Panc1 (cell line): ENCODE results near the gene IQCC. TPM values are rescaled to one million over a fixed set of nuclear protein-coding genes. Genes with fewer than 3 reads are reported as not detected.

ENCODE experiments used
- ATAC-seq: fragments of 200-7000 bp; cut with Tn5 transposase; 2 replicates; pipeline ENCODE4 v1.9.1; 2020; ENCODE audit warnings: mild to moderate bottlenecking, moderate library complexity
- BruUV-seq: library from RNA; stranded (reverse); fragments of 400-500 nt; replicated peaks from 2 replicates; lab custom pipeline; 2021; lab: Mats Ljungman, UMichigan
- CTCF ChIA-PET: fragments of 300-600 bp; sonication (Branson Sonifier 250); formaldehyde crosslinking; loops from one replicate; lab custom pipeline; 2022; ENCODE audit warnings: antibody characterized with exemption; lab: Charles Lee
- POLR2A ChIA-PET: fragments of 300-600 bp; sonication (Branson Sonifier 250); formaldehyde crosslinking; loops from one replicate; lab custom pipeline; 2022; ENCODE audit warnings: antibody characterized with exemption; lab: Charles Lee
- DNase-seq: peaks from one replicate; pipeline ENCODE4 v3.0.0-alpha.2; 2010; ENCODE audit warnings: low read depth, low spot score
- H3K27ac ChIP-seq: 2 replicates; pipeline ENCODE4 v1.5.1; 2011; ENCODE audit warnings: mild to moderate bottlenecking, low read length, inconsistent platforms
- H3K27me3 ChIP-seq: fragments of 200-500 bp; sonication (Bioruptor generic); 2 replicates; pipeline ENCODE4 v1.6.0; 2014; ENCODE audit warnings: low read length, inconsistent platforms; ENCODE audit not compliant: control insufficient read depth, insufficient read depth
- H3K36me3 ChIP-seq: fragments of 200-500 bp; sonication (Bioruptor generic); 2 replicates; pipeline ENCODE4 v1.5.1; 2014; ENCODE audit warnings: inconsistent platforms, mild to moderate bottlenecking, low read length, moderate library complexity; ENCODE audit not compliant: control insufficient read depth, insufficient read depth
- H3K4me1 ChIP-seq: 2 replicates; pipeline ENCODE4 v1.5.1; 2011; ENCODE audit warnings: inconsistent platforms, mild to moderate bottlenecking, low read length, moderate library complexity; ENCODE audit not compliant: control insufficient read depth, insufficient read depth
- H3K4me3 ChIP-seq, 2 experiments: 2 replicates each; pipeline ENCODE4 v1.5.1; 2011 to 2012; ENCODE audit warnings: low read depth in 2 of 2, low read length in 2 of 2, mild to moderate bottlenecking in 2 of 2, inconsistent platforms in 1 of 2, moderate library complexity in 1 of 2
- H3K9me3 ChIP-seq: fragments of 200-500 bp; sonication (Bioruptor generic); 2 replicates; pipeline ENCODE4 v1.5.1; 2014; ENCODE audit warnings: low read depth, mild to moderate bottlenecking, inconsistent platforms, low read length, moderate library complexity; ENCODE audit not compliant: control insufficient read depth, insufficient read depth
- POLR2AphosphoS5 ChIP-seq: IDR thresholded peaks from 2 replicates; pipeline ENCODE4 v1.6.1; 2012; ENCODE audit warnings: mild to moderate bottlenecking, low read depth, low read length, moderate library complexity
- SIN3A ChIP-seq: IDR thresholded peaks from 2 replicates; pipeline ENCODE4 v1.6.1; 2012; ENCODE audit warnings: low read depth, mild to moderate bottlenecking, low read length, moderate library complexity, borderline replicate concordance; ENCODE audit not compliant: insufficient read depth
- TCF7L2 ChIP-seq: IDR thresholded peaks from 2 replicates; pipeline ENCODE4 v1.6.1; 2011; ENCODE audit warnings: mild to moderate bottlenecking, low read depth, low read length, inconsistent platforms
- in situ Hi-C: cut with HindIII; loops from 2 replicates; pipeline ENCODE4 v1.10.0; 2016; ENCODE audit warnings: low sequenced_read_pairs, low pct_unique_long_range_greater_than_20kb
- intact Hi-C: fragments of 100-400 bp; cut with micrococcal nuclease; formaldehyde crosslinking; loops from one replicate; pipeline ENCODE4 v1.10.0; 2022; ENCODE audit not compliant: unreplicated experiment
- total RNA-seq: library from RNA; stranded (reverse); gene quantifications from one replicate; pipeline ENCODE4 v1.2.1, GENCODE V29; 2021; ENCODE audit not compliant: unreplicated experiment
- TF ChIP-seq, protein P1 (sequence below), 2 experiments: IDR thresholded peaks; 2 replicates each; pipeline ENCODE4 v1.6.1; 2011 to 2012; ENCODE audit warnings: low read depth in 2 of 2, control low read depth in 1 of 2, low read length in 1 of 2, mild to moderate bottlenecking in 1 of 2, moderate library complexity in 1 of 2; ENCODE audit not compliant: insufficient read depth in 1 of 2
- TF ChIP-seq, protein P2 (sequence below): fragments of 450-650 bp; IDR thresholded peaks from 2 replicates; pipeline ENCODE4 v1.5.1; 2017; ENCODE audit warnings: mild to moderate bottlenecking

Gene IQCC
- total RNA-seq, 1 experiment from 2014 or later = 4.4 TPM

DNA sequence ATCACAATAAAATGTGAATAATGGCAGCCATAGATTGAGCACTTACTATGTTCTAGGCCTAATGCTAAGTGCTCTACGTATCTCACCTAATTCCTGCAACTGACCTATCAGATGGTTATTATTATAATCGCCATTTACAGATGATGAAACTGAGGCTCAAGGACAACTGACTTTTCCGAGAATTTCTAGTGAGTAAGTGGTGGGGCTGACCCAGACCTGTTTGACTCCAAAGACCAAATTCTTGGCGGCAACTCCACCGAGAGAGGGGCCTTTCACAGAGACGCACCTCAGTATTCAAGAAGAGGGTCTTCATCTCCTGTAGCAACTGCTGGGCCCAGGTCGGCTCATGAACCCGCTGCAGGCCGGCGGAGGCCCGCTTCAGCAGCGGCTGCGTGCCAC, 16.1 kb downstream of the IQCC start:
- Histone ChIP-seq H3K9me3 (no peaks in the 10 kb centered on the region), H3K4me1 (peaks cover 19% of the 10 kb centered on the region), H3K4me3 (peak overlapping the region; percentile 95 to 99), H3K27me3 (no peaks in the 10 kb centered on the region), H3K27ac (peak overlapping the region; percentile 98), H3K36me3 (peaks cover 15% of the 10 kb centered on the region)
- in situ Hi-C loops = no loop called here
- ChIA-PET POLR2A (interaction anchor here (0.6 to 0.7 kb wide), 2 partner anchors 75 to 173 kb away, joined by 3 to 8 read pairs; partner anchors contain the start of gene BSDC1), CTCF (no interaction called here)
- DNase-seq = no peak
- ATAC-seq = no peak
- no TSS peak for BruUV-seq
- intact Hi-C loops = loop anchor here (1.0 kb wide), 1 partner anchor 95 kb away; no protein-coding TSS in a partner anchor
- TF ChIP-seq, protein P1, sequence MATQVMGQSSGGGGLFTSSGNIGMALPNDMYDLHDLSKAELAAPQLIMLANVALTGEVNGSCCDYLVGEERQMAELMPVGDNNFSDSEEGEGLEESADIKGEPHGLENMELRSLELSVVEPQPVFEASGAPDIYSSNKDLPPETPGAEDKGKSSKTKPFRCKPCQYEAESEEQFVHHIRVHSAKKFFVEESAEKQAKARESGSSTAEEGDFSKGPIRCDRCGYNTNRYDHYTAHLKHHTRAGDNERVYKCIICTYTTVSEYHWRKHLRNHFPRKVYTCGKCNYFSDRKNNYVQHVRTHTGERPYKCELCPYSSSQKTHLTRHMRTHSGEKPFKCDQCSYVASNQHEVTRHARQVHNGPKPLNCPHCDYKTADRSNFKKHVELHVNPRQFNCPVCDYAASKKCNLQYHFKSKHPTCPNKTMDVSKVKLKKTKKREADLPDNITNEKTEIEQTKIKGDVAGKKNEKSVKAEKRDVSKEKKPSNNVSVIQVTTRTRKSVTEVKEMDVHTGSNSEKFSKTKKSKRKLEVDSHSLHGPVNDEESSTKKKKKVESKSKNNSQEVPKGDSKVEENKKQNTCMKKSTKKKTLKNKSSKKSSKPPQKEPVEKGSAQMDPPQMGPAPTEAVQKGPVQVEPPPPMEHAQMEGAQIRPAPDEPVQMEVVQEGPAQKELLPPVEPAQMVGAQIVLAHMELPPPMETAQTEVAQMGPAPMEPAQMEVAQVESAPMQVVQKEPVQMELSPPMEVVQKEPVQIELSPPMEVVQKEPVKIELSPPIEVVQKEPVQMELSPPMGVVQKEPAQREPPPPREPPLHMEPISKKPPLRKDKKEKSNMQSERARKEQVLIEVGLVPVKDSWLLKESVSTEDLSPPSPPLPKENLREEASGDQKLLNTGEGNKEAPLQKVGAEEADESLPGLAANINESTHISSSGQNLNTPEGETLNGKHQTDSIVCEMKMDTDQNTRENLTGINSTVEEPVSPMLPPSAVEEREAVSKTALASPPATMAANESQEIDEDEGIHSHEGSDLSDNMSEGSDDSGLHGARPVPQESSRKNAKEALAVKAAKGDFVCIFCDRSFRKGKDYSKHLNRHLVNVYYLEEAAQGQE (IDR thresholded peaks at IDR 0.05; ENCODE audit: insufficient read depth in 1 of 2, low read depth in 2 of 2, low read length in 1 of 2) = no peak
- TF ChIP-seq TCF7L2 (no peak), POLR2AphosphoS5 (no peak), SIN3A (no peak)
- TF ChIP-seq, protein P2, sequence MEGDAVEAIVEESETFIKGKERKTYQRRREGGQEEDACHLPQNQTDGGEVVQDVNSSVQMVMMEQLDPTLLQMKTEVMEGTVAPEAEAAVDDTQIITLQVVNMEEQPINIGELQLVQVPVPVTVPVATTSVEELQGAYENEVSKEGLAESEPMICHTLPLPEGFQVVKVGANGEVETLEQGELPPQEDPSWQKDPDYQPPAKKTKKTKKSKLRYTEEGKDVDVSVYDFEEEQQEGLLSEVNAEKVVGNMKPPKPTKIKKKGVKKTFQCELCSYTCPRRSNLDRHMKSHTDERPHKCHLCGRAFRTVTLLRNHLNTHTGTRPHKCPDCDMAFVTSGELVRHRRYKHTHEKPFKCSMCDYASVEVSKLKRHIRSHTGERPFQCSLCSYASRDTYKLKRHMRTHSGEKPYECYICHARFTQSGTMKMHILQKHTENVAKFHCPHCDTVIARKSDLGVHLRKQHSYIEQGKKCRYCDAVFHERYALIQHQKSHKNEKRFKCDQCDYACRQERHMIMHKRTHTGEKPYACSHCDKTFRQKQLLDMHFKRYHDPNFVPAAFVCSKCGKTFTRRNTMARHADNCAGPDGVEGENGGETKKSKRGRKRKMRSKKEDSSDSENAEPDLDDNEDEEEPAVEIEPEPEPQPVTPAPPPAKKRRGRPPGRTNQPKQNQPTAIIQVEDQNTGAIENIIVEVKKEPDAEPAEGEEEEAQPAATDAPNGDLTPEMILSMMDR = no peak

DNA sequence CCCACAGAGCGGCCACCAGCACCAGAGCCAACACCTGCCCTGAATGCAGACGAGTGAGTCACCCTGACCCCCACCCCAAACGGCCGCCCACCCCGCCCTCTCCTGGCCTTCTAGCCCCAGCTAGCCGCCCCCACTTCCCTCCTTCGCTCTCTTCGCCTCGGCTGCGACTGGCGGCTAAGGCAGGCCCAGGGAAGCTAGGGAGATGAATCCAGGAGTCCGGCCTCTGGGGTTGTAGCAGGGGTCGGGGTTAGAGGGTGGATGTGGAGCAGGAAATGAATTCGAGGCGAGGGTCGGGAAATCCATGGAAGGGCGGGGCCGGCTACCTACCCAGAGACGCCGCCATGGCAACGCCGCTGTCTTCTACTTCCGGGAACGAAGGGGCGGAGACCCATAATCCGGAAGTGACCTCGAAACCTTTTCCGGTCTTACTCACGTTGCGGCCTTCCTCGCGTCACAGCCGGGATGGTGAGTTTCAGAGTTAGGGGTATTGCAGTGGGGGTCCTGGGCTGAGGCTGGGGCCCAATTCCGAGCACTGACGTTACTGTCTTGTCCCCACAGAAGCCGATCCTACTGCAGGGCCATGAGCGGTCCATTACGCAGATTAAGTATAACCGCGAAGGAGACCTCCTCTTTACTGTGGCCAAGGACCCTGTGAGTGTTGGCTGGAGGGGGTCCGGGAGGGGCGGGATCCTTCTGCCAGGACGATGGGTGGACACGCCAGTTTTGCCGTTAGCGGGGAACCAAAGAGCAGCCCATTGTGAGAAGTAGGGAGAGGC, 16.7 kb downstream of the IQCC start, which contains the start of the genes EIF3I and TMEM234:
Gene EIF3I (plus strand): TSS at position 428 of the 776 bp plus-strand sequence. CDS start 35 bp downstream, at position 463.
Gene TMEM234 (minus strand): TSS at position 374 of the 776 bp plus-strand sequence. CDS start 31 bp downstream, at position 343.
- intact Hi-C loops (loop anchor here (1.0 kb wide), 1 partner anchor 94 kb away; no protein-coding TSS in a partner anchor), in situ Hi-C loops (no loop called here)
- ATAC-seq (peak; percentile 99), DNase-seq (no peak)
- no peaks in the 10 kb centered on the region for H3K9me3 ChIP-seq
- POLR2A ChIA-PET = interaction anchor here (0.6 to 0.7 kb wide), 4 partner anchors 17 to 644 kb away, joined by 3 to 14 read pairs (median 6); partner anchors contain the start of gene BSDC1
- peaks cover 18% of the 10 kb centered on the region for H3K36me3 ChIP-seq
- H3K4me3 ChIP-seq = peak within 1 kb of the TSS; percentile 95 to 99
- no TSS peak for BruUV-seq
- no peaks in the 10 kb centered on the region for H3K27me3 ChIP-seq
- H3K4me1 ChIP-seq = peaks cover 19% of the 10 kb centered on the region
- CTCF ChIA-PET = interaction anchor here (0.6 to 0.7 kb wide), 2 partner anchors 10 to 383 kb away, joined by 3 to 7 read pairs; no protein-coding TSS in a partner anchor
- peak within 1 kb of the TSS; percentile 98 for H3K27ac ChIP-seq
- TF ChIP-seq, protein P1 (IDR thresholded peaks at IDR 0.05; ENCODE audit: insufficient read depth in 1 of 2, low read depth in 2 of 2, low read length in 1 of 2) = no peak
- TF ChIP-seq, protein P2 = no peak
- peak; percentile 94 for TF ChIP-seq POLR2AphosphoS5
- TF ChIP-seq SIN3A = 0 out of 2 replicates have a peak, but pooled peaks have one; percentile 70
